T-helper 22 cell (primary cell): Measurements from ENCODE around the gene NRP2.

Source experiments
- DNase-seq: peaks from one replicate; pipeline ENCODE4 v3.0.0-alpha.2; 2020; ENCODE audit warnings: low read depth

NRP2 gene

GRCh38 chr2:205687641-205687956 lies 5.3 kb downstream of the NRP2 start:
- no peak for DNase-seq

- no peak for DNase-seq
Observed at GRCh38 chr2:205688417-205689200, 6.3 kb downstream of the NRP2 start.

GRCh38 chr2:205689820-205690219 lies 7.5 kb downstream of the NRP2 start:
- DNase-seq = no peak

GRCh38 chr2:205692104-205692503 lies 9.8 kb downstream of the NRP2 start:
- DNase-seq = no peak

GRCh38 chr2:205694256-205694655 lies 12.0 kb downstream of the NRP2 start:
- DNase-seq = no peak

DNA sequence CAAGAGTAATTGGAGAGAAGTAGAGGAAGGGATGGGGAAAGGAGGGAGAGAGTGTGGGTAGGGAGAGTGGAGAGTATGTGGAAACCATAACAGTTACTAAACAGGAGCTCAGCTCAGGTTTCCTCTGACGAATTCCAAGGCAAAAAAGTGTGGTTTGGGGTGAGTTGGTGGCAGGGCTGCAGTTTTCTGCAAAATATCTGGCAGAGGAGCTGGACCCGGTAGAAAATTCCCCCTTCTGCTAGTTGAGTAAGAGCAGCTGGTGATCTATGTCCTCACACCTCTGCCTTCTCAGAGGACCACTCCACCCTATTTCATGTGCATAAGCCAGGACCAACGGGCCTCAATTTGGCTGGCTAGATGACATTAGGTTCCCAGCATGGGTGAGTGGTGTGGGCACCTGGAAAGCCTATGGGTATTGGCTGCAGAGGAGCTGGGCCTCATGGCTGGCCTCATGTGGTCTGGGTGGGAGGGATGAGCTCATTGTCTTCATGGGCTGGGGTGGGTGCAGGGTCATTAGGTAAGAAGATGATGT lies 13.2 kb downstream of the NRP2 start:
- DNase-seq = no peak

GRCh38 chr2:205696331-205696926 lies 14.1 kb downstream of the NRP2 start:
- no peak for DNase-seq

DNA sequence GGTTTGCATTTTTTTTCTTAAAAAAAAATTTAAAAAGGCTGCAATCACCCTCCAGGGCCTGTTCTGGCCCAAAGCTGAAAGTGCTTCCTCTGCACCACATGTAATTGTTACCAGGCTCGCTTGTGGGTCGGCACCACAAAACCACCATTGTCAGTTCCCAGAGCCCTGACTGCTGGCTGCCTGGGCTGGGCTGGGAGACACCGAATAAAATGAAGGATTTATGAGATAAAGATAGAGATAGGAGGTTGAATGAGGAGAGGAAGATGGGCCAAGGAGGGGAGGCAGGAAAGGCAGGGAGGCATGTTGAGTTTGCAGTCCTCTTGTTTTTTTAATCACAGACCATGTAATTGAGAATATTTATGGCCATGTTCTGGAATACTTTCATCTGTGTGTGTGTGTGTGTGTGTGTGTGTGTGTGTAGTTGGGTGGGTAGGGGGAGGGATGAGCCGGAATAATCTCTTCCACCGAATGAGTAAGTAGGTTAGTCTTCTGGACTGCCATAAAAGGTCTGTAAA lies 14.7 kb downstream of the NRP2 start:
- DNase-seq = no peak

- no peak for DNase-seq
Observed at GRCh38 chr2:205698286-205699268, 16.3 kb downstream of the NRP2 start.

GRCh38 chr2:205699515-205700289 lies 17.4 kb downstream of the NRP2 start:
- no peak for DNase-seq

DNA sequence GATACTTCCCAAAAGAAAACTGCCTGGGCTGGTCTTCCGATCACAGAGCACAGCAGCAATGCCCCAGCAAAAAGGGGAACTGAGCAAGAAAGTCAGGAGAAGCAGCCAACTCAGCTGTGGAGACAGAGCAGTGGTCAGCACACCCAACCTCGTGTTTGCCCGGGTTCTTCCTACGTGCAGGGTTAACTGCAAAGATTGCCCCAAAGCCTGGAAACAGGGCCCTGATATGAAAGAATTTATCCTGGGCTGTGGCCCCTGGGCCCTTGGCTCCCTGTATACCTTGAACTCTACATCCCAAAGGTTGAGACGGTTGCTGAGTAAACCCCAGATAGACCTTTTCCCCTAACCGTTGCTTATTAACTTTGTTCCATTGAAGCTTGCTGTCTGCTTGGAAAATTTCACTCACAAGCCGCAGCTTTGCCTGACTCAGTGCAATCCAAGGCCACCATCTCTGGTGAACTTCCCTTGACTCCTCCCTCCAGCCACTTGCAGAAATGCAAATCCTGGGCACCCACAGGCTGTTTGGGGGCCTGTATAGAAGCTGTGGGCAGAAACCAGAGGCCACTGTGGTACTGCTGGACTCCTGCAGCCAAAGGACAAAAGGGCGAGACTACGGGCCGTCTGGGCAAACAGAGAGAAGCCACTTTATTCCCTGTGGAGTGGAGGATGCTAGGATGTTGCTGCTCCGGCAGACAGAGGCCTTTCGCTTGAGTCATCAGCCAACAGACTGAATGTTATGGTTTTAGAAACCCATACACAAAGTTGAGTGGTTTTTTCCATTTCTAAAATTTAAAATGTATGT lies 18.2 kb downstream of the NRP2 start:
- DNase-seq = no peak

GRCh38 chr2:205701509-205701908 lies 19.2 kb downstream of the NRP2 start:
- no peak for DNase-seq

DNA sequence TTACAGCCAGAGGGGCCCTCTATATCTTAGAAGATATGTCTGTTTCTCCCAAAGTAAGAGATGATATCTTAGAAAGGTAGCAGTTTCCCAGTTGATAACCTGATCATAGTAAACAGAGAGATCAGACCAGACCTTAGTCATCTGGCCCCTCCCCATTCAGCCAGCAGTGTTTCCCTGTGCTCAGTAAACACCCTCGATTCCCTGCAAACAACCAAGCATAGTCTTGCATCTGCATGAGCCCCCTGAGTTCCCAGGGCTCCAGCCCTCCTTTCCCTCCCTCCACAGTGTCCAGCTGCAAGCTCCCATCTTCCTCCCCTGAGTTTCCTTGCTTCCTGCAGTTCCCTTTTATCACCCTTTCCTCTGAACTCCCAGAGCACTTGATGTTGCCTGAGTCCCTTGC lies 20.3 kb downstream of the NRP2 start:
- no peak for DNase-seq

DNA sequence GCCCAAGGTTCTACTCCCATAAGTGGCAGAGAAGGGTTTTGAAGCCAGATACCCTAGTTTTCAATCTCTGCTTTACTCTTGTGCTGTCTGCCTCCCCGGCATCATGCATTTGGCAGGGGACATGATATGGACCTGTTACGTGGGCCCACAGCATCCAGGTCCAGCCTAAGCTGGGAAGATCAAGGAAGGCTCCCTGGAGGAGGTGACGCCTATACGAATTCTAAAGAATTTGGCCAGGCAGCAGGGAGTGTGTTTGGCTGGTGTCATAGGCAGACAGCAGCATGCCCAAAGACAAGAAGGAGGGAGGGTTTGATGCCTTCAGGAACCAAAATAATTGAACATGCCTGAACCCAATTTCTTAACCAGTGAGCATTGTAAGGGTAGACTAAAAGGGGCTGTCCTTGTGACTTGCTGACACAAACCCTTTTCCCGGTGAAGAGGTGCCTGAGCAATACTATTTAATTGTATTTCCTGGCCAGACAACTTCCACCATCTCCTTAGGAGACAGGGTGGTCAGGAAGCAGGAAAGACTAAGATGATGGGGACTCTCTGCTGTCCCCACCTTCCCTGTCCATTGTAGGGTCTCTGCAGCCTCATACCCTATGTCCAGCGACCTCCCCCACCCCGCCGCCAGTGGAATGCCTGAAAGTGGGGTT lies 21.3 kb downstream of the NRP2 start:
- DNase-seq = no peak

GRCh38 chr2:205704127-205704741 lies 21.9 kb downstream of the NRP2 start:
- DNase-seq = no peak

DNA sequence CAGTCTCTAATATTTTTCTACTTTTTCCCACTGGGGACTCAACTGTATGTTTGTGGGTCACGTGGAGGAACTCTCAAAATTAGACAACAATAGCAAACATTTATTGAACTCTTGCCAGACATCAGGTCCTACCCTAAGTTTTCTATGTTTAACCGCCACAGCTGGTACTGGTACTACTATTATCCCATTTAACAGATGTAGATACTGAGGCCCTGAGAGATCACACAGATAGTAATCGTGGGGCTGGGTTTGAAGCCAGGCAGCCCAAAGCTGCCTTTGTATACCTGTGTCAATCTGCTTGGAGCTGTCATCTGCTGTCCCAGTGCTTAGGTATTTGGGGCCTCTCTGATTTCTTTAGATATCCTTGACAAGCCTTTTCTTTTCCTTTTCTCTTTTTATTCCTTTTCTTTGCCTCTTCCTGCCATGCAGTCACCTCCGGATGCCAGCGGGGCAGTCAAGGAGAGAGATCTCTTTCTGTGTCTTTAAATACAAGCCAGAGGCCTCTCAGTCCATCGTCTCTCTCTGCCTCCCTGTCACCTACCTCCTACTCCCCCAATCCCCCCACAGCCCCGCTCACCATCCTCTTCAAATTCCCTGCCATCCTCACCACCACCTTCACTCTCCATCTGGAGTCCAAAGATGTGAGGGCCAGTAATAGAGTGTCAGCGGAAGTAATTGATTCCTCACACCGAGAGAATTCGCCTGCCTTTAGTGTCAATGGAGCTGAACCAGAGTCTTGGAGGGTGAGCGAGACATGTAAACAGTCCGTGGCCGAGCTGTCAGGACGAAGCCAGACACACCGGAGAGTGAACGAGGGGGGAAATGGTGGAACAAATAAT lies 23.4 kb downstream of the NRP2 start:
- no peak for DNase-seq

GRCh38 chr2:205706769-205707381 lies 24.6 kb downstream of the NRP2 start:
- no peak for DNase-seq

- DNase-seq = no peak
Observed at GRCh38 chr2:205708231-205708631, 25.9 kb downstream of the NRP2 start.
